ENCODE results near the gene CBARP. TPM values are rescaled to one million over a fixed set of nuclear protein-coding genes. Genes with fewer than 3 reads are reported as not detected.

Gene CBARP
- total and polyA plus RNA-seq, 9 of the 15 experiments (the other 6 are each of a cell fraction or from before 2014, with no cell fraction given): 0.03 to 8.9 (median 1.2) TPM; not detected in 1

- TF ChIP-seq REST (IDR thresholded peaks at IDR 0.05; ENCODE audit: borderline replicate concordance) (peak; percentile 26; the same call in 1 of the 2 replicates), REST (CRISPR knock-in tag; IDR thresholded peaks at IDR 0.05; ENCODE audit: low read depth) (no peak), FOXK1 (CRISPR knock-in tag; IDR thresholded peaks at IDR 0.05; ENCODE audit: borderline replicate concordance) (no peak), POLR2H (tag; IDR thresholded peaks at IDR 0.05; ENCODE audit: low read depth) (no peak), ZNF717 (CRISPR knock-in tag; IDR thresholded peaks at IDR 0.05) (no peak), RHOXF2B (CRISPR knock-in tag; conservative IDR thresholded peaks at IDR 0.05) (no peak), ZNF384 (IDR thresholded peaks at IDR 0.05; ENCODE audit: low read depth, low read length) (no peak), THRA (IDR thresholded peaks at IDR 0.05) (no peak), E2F1 (CRISPR knock-in tag; IDR thresholded peaks at IDR 0.05) (no peak), NCOA1 (IDR thresholded peaks at IDR 0.05; ENCODE audit: low read depth) (no peak), E2F6 (IDR thresholded peaks at IDR 0.05; ENCODE audit: borderline replicate concordance in 1 of 2, extremely low read depth in 1 of 2, insufficient read depth in 1 of 2, insufficient read length in 1 of 2, low read depth in 1 of 2, low read length in 1 of 2, poor library complexity in 1 of 2, severe bottlenecking in 1 of 2) (no peak)
- TF ChIP-seq, protein P1, sequence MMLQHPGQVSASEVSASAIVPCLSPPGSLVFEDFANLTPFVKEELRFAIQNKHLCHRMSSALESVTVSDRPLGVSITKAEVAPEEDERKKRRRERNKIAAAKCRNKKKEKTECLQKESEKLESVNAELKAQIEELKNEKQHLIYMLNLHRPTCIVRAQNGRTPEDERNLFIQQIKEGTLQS (IDR thresholded peaks at IDR 0.05): peak; percentile 95
- TF ChIP-seq, protein P1 (CRISPR knock-in tag; conservative IDR thresholded peaks at IDR 0.05): 0 out of 2 replicates have a peak, but pooled peaks have one; percentile 63
These were observed 27.2 kb upstream of the CBARP start (continued) for GRCh38 chr19:1264801-1265614.

All from K562 (cell line).